ENCODE results near the gene GPT2. TPM values are rescaled to one million over a fixed set of nuclear protein-coding genes. Genes with fewer than 3 reads are reported as not detected.

GPT2 gene
- total RNA-seq, 3 donors from 2014 or later (not counting 1 experiment from before 2014, with no cell fraction given), result 0.64 to 1.3 (median 1.2) TPM

- peaks cover 0 to 6% of the 10 kb centered on the region in 2 donors for H3K4me1 Mint-ChIP-seq
- intact Hi-C loops (cut with micrococcal nuclease), result no loop called here
Observed at GRCh38 chr16:46900455-46901235, 16.5 kb downstream of the GPT2 start.

DNA sequence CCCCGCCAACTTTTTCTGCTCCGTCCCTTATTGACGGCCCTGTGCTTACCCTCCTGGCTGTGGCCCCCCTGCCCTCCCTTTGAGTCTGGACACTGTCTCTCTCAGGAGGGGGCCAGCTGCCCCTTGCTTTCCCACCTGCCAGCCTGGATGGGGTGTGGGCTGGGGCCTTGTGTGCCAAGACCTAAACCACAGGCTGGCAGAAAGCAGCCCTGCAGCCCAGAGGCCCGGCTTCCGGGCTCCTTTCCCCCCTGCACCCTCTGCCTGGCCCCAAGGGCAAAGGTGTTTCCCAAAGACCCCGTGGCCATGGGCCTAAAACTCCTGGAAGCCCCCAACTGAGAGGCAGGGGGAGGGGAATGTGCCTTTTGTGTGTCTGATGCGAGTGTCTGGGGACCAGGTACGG, 17.5 kb downstream of the GPT2 start:
- DNase-seq (no peak), ATAC-seq (no peak)
- no peak overlapping the region for H3K27ac ChIP-seq (ENCODE audit: low read length)
- no peaks in the 10 kb centered on the region for H3K36me3 ChIP-seq (ENCODE audit: control insufficient read depth, insufficient read depth, low read length)
- Mint-ChIP-seq H3K36me3 (no peaks in the 10 kb centered on the region), H3K9me3 (no peaks in the 10 kb centered on the region), H3K27me3 (ENCODE audit: low read depth in 2 of 2) (no peaks in the 10 kb centered on the region), H3K27ac (no peak overlapping the region), H3K4me3 (no peak overlapping the region), H3K4me1 (peaks cover 0 to 6% of the 10 kb centered on the region in 2 donors)
- H3K27me3 ChIP-seq (ENCODE audit: control insufficient read depth, insufficient read depth, low read length), result no peaks in the 10 kb centered on the region
- intact Hi-C loops (cut with micrococcal nuclease), result no loop called here
- H3K4me1 ChIP-seq (ENCODE audit: control insufficient read depth, insufficient read depth, low read length), result peaks cover 7% of the 10 kb centered on the region
- no peaks in the 10 kb centered on the region for H3K9me3 ChIP-seq (ENCODE audit: control insufficient read depth, insufficient read depth, low read length)
- WGBS (ENCODE audit: insufficient coverage), result 84% methylated on average over 8 of the region's 8 CpGs
- no peak overlapping the region for H3K4me3 ChIP-seq (ENCODE audit: low read length)
- TF ChIP-seq CTCF (IDR thresholded peaks at IDR 0.05), result no peak

More at GRCh38 chr16:46900455-46901235, 16.5 kb downstream of the GPT2 start:
- H3K36me3 Mint-ChIP-seq, result no peaks in the 10 kb centered on the region
- no peak for ATAC-seq
- no peak for TF ChIP-seq CTCF (IDR thresholded peaks at IDR 0.05)
- Histone ChIP-seq H3K36me3 (ENCODE audit: control insufficient read depth, insufficient read depth, low read length) (no peaks in the 10 kb centered on the region), H3K4me3 (ENCODE audit: low read length) (no peak overlapping the region), H3K27ac (ENCODE audit: low read length) (no peak overlapping the region), H3K4me1 (ENCODE audit: control insufficient read depth, insufficient read depth, low read length) (peaks cover 7% of the 10 kb centered on the region), H3K27me3 (ENCODE audit: control insufficient read depth, insufficient read depth, low read length) (no peaks in the 10 kb centered on the region), H3K9me3 (ENCODE audit: control insufficient read depth, insufficient read depth, low read length) (no peaks in the 10 kb centered on the region)
- no peaks in the 10 kb centered on the region for H3K9me3 Mint-ChIP-seq
- H3K27me3 Mint-ChIP-seq (ENCODE audit: low read depth in 2 of 2), result no peaks in the 10 kb centered on the region
- WGBS (ENCODE audit: insufficient coverage), result 91% methylated on average over 19 of the region's 19 CpGs
- H3K4me3 Mint-ChIP-seq, result no peak overlapping the region
- no peak for DNase-seq
- no peak overlapping the region for H3K27ac Mint-ChIP-seq

DNA sequence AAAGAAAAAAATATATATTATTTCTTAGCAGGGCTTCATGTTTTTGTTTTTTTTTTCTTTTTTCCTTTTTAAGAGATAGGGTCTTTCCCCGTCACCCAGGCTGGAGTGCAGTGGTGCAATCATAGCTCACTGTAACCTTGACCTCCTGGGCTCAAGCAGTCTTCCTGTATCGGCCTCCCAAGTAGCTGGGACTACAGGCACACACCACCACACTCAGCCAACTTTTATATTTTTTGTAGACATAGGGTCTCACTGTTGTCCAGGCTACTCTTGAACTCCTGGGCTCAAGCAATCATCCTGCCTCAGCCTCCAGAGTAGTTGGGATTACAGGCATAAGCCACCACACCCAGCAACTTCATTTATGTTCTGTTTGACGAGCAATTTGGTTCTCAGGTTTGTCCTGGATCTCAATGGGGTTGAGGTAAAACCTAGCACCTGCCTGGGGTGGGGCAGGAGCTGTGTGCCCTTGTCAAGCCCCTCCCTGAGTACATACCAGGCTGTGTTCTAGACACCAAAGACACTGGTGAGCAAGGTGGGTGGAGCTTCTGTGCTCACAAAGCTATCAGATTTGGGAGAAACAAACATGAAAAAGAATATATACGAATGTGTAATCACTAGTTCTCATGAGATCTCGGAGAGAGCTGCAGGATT, 19.2 kb downstream of the GPT2 start:
- Histone ChIP-seq H3K9me3 (ENCODE audit: control insufficient read depth, insufficient read depth, low read length) (no peaks in the 10 kb centered on the region), H3K4me1 (ENCODE audit: control insufficient read depth, insufficient read depth, low read length) (peaks cover under 1% of the 10 kb centered on the region), H3K36me3 (ENCODE audit: control insufficient read depth, insufficient read depth, low read length) (no peaks in the 10 kb centered on the region), H3K27ac (ENCODE audit: low read length) (no peak overlapping the region), H3K27me3 (ENCODE audit: control insufficient read depth, insufficient read depth, low read length) (no peaks in the 10 kb centered on the region), H3K4me3 (ENCODE audit: low read length) (no peak overlapping the region)
- no peaks in the 10 kb centered on the region for H3K27me3 Mint-ChIP-seq (ENCODE audit: low read depth in 2 of 2)
- ATAC-seq (no peak), DNase-seq (no peak)
- H3K4me1 Mint-ChIP-seq, result no peaks in the 10 kb centered on the region
- TF ChIP-seq CTCF (IDR thresholded peaks at IDR 0.05), result no peak
- 89% methylated on average over 5 of the region's 5 CpGs for WGBS (ENCODE audit: insufficient coverage)
- intact Hi-C loops (cut with micrococcal nuclease), result no loop called here
- no peak overlapping the region for H3K4me3 Mint-ChIP-seq
- H3K27ac Mint-ChIP-seq, result no peak overlapping the region
- H3K9me3 Mint-ChIP-seq, result no peaks in the 10 kb centered on the region
- no peaks in the 10 kb centered on the region for H3K36me3 Mint-ChIP-seq

Measured in natural killer cell (primary cell).